Esophagus muscularis mucosa (tissue), 4 donors: Measurements from ENCODE around the gene MTUS2. TPM values are rescaled to one million over a fixed set of nuclear protein-coding genes. Genes with fewer than 3 reads are reported as not detected.

Experiments used
- DNase-seq: peaks from one replicate; pipeline ENCODE4 v3.0.0-alpha.2; 2017; ENCODE audit errors: extremely low spot score
- H3K27ac ChIP-seq, 4 donors: fragments of 200-600 bp; sonication (generic); replicated peaks in 1 of 4; 1 replicate in 3 of 4; 2 replicates in 1 of 4; pipeline ENCODE4 v1.5.1; 2016 to 2019; ENCODE audit warnings: mild to moderate bottlenecking in 1 of 4
- H3K27me3 ChIP-seq, 4 donors: fragments of 200-600 bp; sonication (generic); one replicate each; pipeline versions ENCODE4 v1.5.1 to v1.6.0; 2016 to 2019
- H3K36me3 ChIP-seq, 4 donors: fragments of 200-600 bp; sonication (generic); one replicate each; pipeline ENCODE4 v1.5.1; 2016 to 2019
- H3K4me1 ChIP-seq, 4 donors: fragments of 200-600 bp; sonication (generic); one replicate each; pipeline ENCODE4 v1.5.1; 2016 to 2019
- H3K4me3 ChIP-seq, 4 donors: fragments of 200-600 bp; sonication (generic); 1 replicate in 2 of 4; 2 replicates in 2 of 4; pipeline ENCODE4 v1.5.1; 2016 to 2019; ENCODE audit warnings: mild to moderate bottlenecking in 4 of 4, moderate library complexity in 1 of 4
- H3K9me3 ChIP-seq, 4 donors: fragments of 200-600 bp; sonication (generic); 1 replicate in 3 of 4; 2 replicates in 1 of 4; pipeline ENCODE4 v1.5.1; 2016 to 2019
- EP300 ChIP-seq: sonication (generic); formaldehyde crosslinking; IDR thresholded peaks from one replicate; pipeline ENCODE4 v1.6.1; 2017; ENCODE audit warnings: antibody characterized with exemption
- POLR2A ChIP-seq: fragments of 450-650 bp; IDR thresholded peaks from one replicate; pipeline ENCODE4 v1.6.1; 2017; ENCODE audit warnings: antibody characterized with exemption, moderate library complexity, mild to moderate bottlenecking, low read depth
- POLR2AphosphoS5 ChIP-seq, 2 donors: sonication (generic); formaldehyde crosslinking; IDR thresholded peaks; one replicate each; pipeline ENCODE4 v1.6.1; 2017; ENCODE audit warnings: antibody characterized with exemption in 2 of 2
- WGBS: methylation state at CpG from one replicate; pipeline ENCODE4 v1.1.5; 2018; 5-methylcytosine and 5-hydroxymethylcytosine counted together
- intact Hi-C: fragments of 100-400 bp; cut with DNase I; formaldehyde crosslinking; loops from one replicate; pipeline ENCODE4 v1.15.1; 2023
- total RNA-seq, 4 donors: library from RNA; depleted of rRNA; stranded (reverse); fragments of >200 nt; gene quantifications; one replicate each; pipeline versions ENCODE4 v1.1.0 to v1.2.1, GENCODE V29; 2016
- TF ChIP-seq, protein P1 (sequence below), 3 experiments: fragments of 200-600 bp in 2 of 3; fragments of 450-650 bp in 1 of 3; sonication (generic) in 2 of 3; IDR thresholded peaks; one replicate each; pipeline ENCODE4 v1.5.1; 2017 to 2019; ENCODE audit warnings: antibody characterized with exemption in 3 of 3, mild to moderate bottlenecking in 2 of 3, moderate library complexity in 1 of 3

MTUS2 gene
- total RNA-seq, 4 donors from 2014 or later = 7.1 to 46.2 (median 12.8) TPM

GRCh38 chr13:28867564-28867963, 47.4 kb downstream of the MTUS2 start:
- no peak for DNase-seq
- TF ChIP-seq EP300 = no peak
- TF ChIP-seq, protein P1, sequence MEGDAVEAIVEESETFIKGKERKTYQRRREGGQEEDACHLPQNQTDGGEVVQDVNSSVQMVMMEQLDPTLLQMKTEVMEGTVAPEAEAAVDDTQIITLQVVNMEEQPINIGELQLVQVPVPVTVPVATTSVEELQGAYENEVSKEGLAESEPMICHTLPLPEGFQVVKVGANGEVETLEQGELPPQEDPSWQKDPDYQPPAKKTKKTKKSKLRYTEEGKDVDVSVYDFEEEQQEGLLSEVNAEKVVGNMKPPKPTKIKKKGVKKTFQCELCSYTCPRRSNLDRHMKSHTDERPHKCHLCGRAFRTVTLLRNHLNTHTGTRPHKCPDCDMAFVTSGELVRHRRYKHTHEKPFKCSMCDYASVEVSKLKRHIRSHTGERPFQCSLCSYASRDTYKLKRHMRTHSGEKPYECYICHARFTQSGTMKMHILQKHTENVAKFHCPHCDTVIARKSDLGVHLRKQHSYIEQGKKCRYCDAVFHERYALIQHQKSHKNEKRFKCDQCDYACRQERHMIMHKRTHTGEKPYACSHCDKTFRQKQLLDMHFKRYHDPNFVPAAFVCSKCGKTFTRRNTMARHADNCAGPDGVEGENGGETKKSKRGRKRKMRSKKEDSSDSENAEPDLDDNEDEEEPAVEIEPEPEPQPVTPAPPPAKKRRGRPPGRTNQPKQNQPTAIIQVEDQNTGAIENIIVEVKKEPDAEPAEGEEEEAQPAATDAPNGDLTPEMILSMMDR (IDR thresholded peaks at IDR 0.05) = no peak
- no peak for TF ChIP-seq POLR2AphosphoS5 (IDR thresholded peaks at IDR 0.05)
- no peak for TF ChIP-seq POLR2A
- no peak overlapping the region for H3K27ac ChIP-seq
- H3K9me3 ChIP-seq = peaks cover 0 to 9% (median 7%) of the 10 kb centered on the region in 4 donors
- no peaks in the 10 kb centered on the region for H3K27me3 ChIP-seq
- no peaks in the 10 kb centered on the region for H3K36me3 ChIP-seq
- H3K4me1 ChIP-seq = peaks cover 0 to 11% (median 3%) of the 10 kb centered on the region in 4 donors
- H3K4me3 ChIP-seq = no peak overlapping the region
- intact Hi-C loops = no loop called here
- WGBS = 69% methylated on average over 1 of the region's 1 CpG

DNA sequence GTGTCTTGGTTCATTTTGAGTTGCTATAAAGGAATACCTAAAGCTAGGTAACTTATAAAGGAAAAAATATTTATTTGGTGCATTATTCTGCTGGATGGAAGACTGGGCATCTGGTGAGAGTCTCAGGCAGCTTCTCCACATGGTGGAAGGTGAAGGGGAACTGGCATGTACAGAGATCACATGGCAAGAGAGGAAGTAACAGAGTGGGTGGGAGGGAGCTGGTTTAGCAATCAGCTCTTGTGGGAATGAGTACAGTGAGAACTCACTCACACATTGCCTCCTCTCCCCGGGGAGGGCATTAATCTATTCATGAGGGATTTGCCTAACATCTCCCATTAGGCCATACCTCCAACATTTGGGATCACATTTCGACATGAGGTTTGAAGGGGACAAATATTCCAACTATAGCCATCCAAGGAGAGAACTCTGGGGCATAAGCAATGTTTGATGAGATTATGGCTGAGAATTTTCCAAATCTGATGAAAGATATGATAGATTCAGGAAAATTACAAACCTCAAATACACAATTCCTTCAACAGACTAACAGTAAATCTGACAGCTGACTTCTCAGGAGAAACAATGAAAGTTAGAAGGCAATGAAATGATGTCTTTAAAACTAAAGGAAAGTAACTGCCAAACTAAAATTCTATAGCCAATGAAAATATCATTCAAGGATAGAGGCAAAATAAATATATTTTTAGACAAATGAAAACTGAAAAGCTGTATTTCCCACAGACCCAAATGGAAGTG, 52.5 kb downstream of the MTUS2 start:
- no peak for DNase-seq
- H3K27me3 ChIP-seq = no peaks in the 10 kb centered on the region
- no peak overlapping the region for H3K27ac ChIP-seq
- intact Hi-C loops = no loop called here
- 80% methylated on average over 2 of the region's 2 CpGs for WGBS
- peaks cover 0 to 16% (median 11%) of the 10 kb centered on the region in 4 donors for H3K9me3 ChIP-seq
- no peak overlapping the region for H3K4me3 ChIP-seq
- H3K4me1 ChIP-seq = peaks cover 0 to 3% (median 1%) of the 10 kb centered on the region in 4 donors
- H3K36me3 ChIP-seq = no peaks in the 10 kb centered on the region
- TF ChIP-seq EP300 (no peak), POLR2AphosphoS5 (IDR thresholded peaks at IDR 0.05) (no peak), POLR2A (no peak)
- TF ChIP-seq, protein P1 (IDR thresholded peaks at IDR 0.05) = no peak

GRCh38 chr13:28875846-28876615, 55.9 kb downstream of the MTUS2 start:
- H3K4me1 ChIP-seq = no peaks in the 10 kb centered on the region
- WGBS = 80% methylated on average over 6 of the region's 6 CpGs
- no peaks in the 10 kb centered on the region for H3K36me3 ChIP-seq
- DNase-seq = no peak
- H3K9me3 ChIP-seq = peaks cover 0 to 16% (median 11%) of the 10 kb centered on the region in 4 donors
- no peaks in the 10 kb centered on the region for H3K27me3 ChIP-seq
- no peak overlapping the region for H3K4me3 ChIP-seq
- TF ChIP-seq POLR2A (no peak), POLR2AphosphoS5 (IDR thresholded peaks at IDR 0.05) (no peak), EP300 (no peak)
- TF ChIP-seq, protein P1 (IDR thresholded peaks at IDR 0.05) = no peak
- H3K27ac ChIP-seq = no peak overlapping the region
- intact Hi-C loops = no loop called here

DNA sequence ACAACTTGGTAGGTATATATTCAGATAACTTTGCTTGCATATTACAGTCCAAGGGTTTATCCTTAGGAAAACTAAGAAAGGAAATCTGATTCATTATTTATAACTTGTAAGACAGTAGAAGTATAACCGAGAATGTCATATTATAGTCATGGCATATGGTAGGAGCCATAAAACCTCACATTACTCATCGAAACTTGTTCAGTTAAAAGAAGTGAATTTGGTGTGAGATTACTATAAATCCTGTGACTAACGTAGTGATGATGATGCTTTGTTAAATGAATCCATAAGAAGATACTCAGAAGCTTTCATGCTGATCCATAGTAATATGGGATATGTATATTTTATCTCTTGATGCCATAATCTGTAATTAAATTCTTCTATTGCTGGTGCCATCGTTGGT, 57.3 kb downstream of the MTUS2 start:
- Histone ChIP-seq H3K4me3 (no peak overlapping the region), H3K9me3 (peaks cover 0 to 9% (median 6%) of the 10 kb centered on the region in 4 donors), H3K27ac (no peak overlapping the region), H3K36me3 (no peaks in the 10 kb centered on the region), H3K4me1 (no peaks in the 10 kb centered on the region), H3K27me3 (no peaks in the 10 kb centered on the region)
- 64% methylated on average over 4 of the region's 4 CpGs for WGBS
- TF ChIP-seq EP300 (no peak), POLR2A (no peak), POLR2AphosphoS5 (IDR thresholded peaks at IDR 0.05) (no peak)
- TF ChIP-seq, protein P1 (IDR thresholded peaks at IDR 0.05) = no peak
- no peak for DNase-seq
- intact Hi-C loops = no loop called here
